Gastroesophageal sphincter (tissue), 4 donors: ENCODE measurements around the gene KLHL29. TPM values are rescaled to one million over a fixed set of nuclear protein-coding genes. Genes with fewer than 3 reads are reported as not detected.
A peak's percentile ranks its signal among the peaks of the same experiment; 100 is the strongest.

Experiments
- ATAC-seq: fragments of 150-250 bp; one replicate; pipeline ENCODE4 v1.9.1; 2016; ENCODE audit warnings: mild to moderate bottlenecking, moderate library complexity
- H3K27ac ChIP-seq, 4 donors: fragments of 200-600 bp; sonication (generic) in 3 of 4; 1 replicate in 3 of 4; 2 replicates in 1 of 4; pipeline ENCODE4 v1.5.1; 2016 to 2019
- H3K27me3 ChIP-seq: fragments of 200-600 bp; sonication (generic); one replicate; pipeline ENCODE4 v1.5.1; 2019
- H3K36me3 ChIP-seq, 2 donors: fragments of 200-600 bp; sonication (generic); one replicate each; pipeline ENCODE4 v1.5.1; 2019; ENCODE audit warnings: control low read depth in 1 of 2
- H3K4me1 ChIP-seq, 3 donors: fragments of 200-600 bp; sonication (generic); 1 replicate in 2 of 3; 2 replicates in 1 of 3; pipeline ENCODE4 v1.5.1; 2016 to 2019; ENCODE audit warnings: control low read depth in 2 of 3
- H3K4me3 ChIP-seq, 2 donors: fragments of 200-600 bp; sonication (generic); one replicate each; pipeline ENCODE4 v1.5.1; 2019; ENCODE audit warnings: mild to moderate bottlenecking in 1 of 2, moderate library complexity in 1 of 2
- H3K9me3 ChIP-seq, 3 donors: fragments of 200-600 bp; sonication (generic); one replicate each; pipeline ENCODE4 v1.5.1; 2017 to 2019; ENCODE audit warnings: control low read depth in 2 of 3
- EP300 ChIP-seq: sonication (generic); formaldehyde crosslinking; IDR thresholded peaks from one replicate; pipeline ENCODE4 v1.6.1; 2017; ENCODE audit warnings: antibody characterized with exemption, mild to moderate bottlenecking
- POLR2A ChIP-seq, 2 donors: fragments of 450-650 bp; IDR thresholded peaks; one replicate each; pipeline ENCODE4 v1.6.1; 2017; ENCODE audit warnings: antibody characterized with exemption in 2 of 2, mild to moderate bottlenecking in 2 of 2, moderate library complexity in 1 of 2
- POLR2AphosphoS5 ChIP-seq: sonication (generic); formaldehyde crosslinking; IDR thresholded peaks from one replicate; pipeline ENCODE4 v1.6.1; 2017; ENCODE audit warnings: antibody characterized with exemption
- WGBS, 2 donors: methylation state at CpG; one replicate each; pipeline ENCODE4 v1.1.5; 2018; ENCODE audit warnings: low coverage in 1 of 2; 5-methylcytosine and 5-hydroxymethylcytosine counted together
- total RNA-seq, 4 donors: library from RNA; depleted of rRNA; stranded (reverse); fragments of >200 nt; gene quantifications; one replicate each; pipeline ENCODE4 v1.1.0, GENCODE V29; 2016
- TF ChIP-seq, protein P1 (sequence below), 4 experiments: fragments of 200-600 bp in 2 of 4; fragments of 450-650 bp in 2 of 4; sonication (generic) in 1 of 4; IDR thresholded peaks; one replicate each; pipeline ENCODE4 v1.5.1; 2017 to 2019; ENCODE audit warnings: antibody characterized with exemption in 4 of 4, mild to moderate bottlenecking in 2 of 4, moderate library complexity in 2 of 4

The KLHL29 gene
- total RNA-seq, 4 donors from 2014 or later: 15.2 to 31.5 (median 24.2) TPM

DNA sequence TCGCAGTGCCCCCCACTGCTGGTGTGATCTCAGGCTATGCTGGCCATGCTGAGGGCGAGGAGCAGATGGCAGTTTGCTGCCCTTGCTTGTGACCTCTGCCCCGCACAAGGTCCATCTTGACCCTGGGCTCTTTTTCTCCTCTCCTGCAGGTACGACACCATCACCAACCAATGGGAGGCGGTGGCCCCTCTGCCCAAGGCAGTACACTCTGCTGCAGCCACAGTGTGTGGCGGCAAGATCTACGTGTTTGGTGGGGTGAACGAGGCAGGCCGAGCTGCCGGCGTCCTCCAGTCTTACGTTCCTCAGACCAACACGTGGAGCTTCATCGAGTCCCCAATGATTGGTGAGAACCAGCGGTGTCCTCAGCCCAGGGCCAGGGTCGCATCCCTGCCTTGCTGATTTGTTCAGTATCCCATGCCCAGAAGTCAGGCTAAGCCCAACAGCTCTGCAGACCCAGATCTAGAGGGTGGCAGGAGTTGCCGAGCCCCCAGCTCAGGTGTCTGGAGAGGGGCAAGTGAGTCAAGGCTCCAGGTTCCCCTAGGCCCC, 318.1 kb downstream of the KLHL29 start:
- H3K27ac ChIP-seq: no peak overlapping the region
- peaks cover 0 to 37% (median 7%) of the 10 kb centered on the region in 3 donors for H3K4me1 ChIP-seq
- H3K4me3 ChIP-seq: no peak overlapping the region
- no peak for TF ChIP-seq POLR2AphosphoS5
- TF ChIP-seq POLR2A (IDR thresholded peaks at IDR 0.05): no peak
- TF ChIP-seq EP300: no peak
- TF ChIP-seq, protein P1, sequence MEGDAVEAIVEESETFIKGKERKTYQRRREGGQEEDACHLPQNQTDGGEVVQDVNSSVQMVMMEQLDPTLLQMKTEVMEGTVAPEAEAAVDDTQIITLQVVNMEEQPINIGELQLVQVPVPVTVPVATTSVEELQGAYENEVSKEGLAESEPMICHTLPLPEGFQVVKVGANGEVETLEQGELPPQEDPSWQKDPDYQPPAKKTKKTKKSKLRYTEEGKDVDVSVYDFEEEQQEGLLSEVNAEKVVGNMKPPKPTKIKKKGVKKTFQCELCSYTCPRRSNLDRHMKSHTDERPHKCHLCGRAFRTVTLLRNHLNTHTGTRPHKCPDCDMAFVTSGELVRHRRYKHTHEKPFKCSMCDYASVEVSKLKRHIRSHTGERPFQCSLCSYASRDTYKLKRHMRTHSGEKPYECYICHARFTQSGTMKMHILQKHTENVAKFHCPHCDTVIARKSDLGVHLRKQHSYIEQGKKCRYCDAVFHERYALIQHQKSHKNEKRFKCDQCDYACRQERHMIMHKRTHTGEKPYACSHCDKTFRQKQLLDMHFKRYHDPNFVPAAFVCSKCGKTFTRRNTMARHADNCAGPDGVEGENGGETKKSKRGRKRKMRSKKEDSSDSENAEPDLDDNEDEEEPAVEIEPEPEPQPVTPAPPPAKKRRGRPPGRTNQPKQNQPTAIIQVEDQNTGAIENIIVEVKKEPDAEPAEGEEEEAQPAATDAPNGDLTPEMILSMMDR (IDR thresholded peaks at IDR 0.05): no peak
- H3K27me3 ChIP-seq: no peaks in the 10 kb centered on the region
- ATAC-seq: no peak
- H3K9me3 ChIP-seq: peaks cover 0 to 5% (median 0%) of the 10 kb centered on the region in 3 donors
- peaks cover 0 to 87% of the 10 kb centered on the region in 2 donors for H3K36me3 ChIP-seq
- 100% methylated on average over 4 to 6 of the region's 17 CpGs for WGBS, 2 donors

DNA sequence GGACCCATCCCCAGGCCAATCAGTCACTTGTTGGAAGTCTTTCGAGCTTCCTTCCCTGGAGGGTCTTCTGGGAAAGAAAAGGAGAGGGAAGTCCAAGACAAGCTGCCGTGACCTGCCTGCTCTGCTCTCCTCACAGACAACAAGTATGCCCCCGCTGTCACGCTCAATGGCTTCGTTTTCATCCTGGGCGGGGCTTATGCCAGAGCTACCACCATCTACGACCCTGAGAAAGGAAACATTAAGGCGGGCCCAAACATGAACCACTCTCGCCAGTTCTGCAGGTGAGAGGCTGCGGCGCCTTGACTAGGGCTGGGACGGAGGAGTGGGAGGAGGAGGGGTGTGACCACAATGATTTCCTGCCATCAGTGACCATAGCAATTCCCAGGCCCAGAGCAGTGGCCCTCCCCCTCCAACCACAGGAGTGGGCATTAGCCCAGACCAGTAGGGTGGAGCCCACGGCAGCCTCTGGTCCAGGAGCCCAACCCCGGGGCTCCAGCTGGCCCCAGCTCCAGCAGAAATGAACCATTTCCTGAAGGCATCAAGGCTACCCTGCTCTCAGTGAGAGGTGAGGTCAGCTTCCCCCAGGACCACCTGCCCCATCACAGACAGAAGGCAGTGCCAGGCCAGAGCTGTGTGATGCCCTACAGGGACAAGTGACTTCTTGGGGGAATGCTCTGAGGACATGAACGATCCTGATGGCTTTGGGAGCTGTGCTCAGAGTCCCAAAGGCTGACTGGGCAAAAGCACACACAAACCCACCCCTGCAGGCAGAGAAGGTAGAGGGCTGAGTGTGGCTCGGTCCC, 318.8 kb downstream of the KLHL29 start:
- Histone ChIP-seq H3K27ac (no peak overlapping the region), H3K4me3 (no peak overlapping the region), H3K36me3 (peaks cover 0 to 92% of the 10 kb centered on the region in 2 donors), H3K27me3 (no peaks in the 10 kb centered on the region), H3K9me3 (peaks cover 0 to 5% (median 0%) of the 10 kb centered on the region in 3 donors), H3K4me1 (peaks cover 0 to 30% (median 5%) of the 10 kb centered on the region in 3 donors)
- 80% methylated on average over 1 of the region's 16 CpGs; no CpG with 5 or more reads in 1 of the 2 donors for WGBS, 2 donors
- TF ChIP-seq POLR2A (IDR thresholded peaks at IDR 0.05): no peak
- TF ChIP-seq, protein P1 (IDR thresholded peaks at IDR 0.05): no peak
- TF ChIP-seq EP300: no peak
- TF ChIP-seq POLR2AphosphoS5: no peak
- ATAC-seq: no peak

DNA sequence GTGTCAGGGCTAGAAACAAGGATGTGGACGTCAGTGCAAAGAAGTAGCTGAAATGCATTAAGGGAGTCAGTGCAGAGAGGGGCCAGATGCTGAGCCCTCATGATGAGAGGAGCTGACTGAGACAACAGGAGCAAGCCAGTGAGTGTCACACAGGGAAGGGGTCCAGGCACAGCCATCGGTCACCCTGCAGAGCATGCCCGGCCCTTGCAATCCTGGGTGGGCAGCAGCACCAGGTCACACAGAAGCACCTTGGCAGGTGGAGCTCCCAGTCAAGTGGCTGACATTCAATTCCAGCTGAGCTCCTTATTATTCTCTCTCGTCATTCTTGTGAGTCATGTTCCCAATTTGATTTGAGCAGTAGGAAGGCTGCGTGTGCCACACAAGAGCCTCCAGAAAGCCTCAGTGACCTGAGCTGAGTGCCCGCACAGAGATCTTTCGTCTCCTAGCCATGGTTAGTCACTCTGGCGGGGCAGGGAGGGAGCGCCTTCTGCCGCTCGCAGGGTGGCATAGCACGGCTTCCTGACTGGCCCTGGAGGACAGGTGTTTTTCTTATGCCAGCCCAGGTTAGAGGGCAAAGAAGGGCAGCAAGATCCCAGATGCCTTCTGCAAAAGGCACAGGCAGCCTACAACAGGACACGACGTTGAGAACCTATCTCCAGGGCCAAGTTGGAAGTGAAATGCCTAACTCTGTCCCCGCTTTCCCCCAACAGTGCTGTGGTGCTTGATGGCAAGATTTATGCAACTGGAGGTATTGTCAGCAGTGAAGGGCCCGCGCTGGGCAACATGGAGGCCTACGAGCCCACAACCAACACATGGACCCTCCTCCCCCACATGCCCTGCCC, 321.0 kb downstream of the KLHL29 start:
- no peak for TF ChIP-seq POLR2A (IDR thresholded peaks at IDR 0.05)
- TF ChIP-seq, protein P1 (IDR thresholded peaks at IDR 0.05): no peak
- no peak for TF ChIP-seq POLR2AphosphoS5
- Histone ChIP-seq H3K27me3 (no peaks in the 10 kb centered on the region), H3K36me3 (peaks cover 0 to 81% of the 10 kb centered on the region in 2 donors), H3K4me3 (no peak overlapping the region), H3K27ac (peak overlapping the region in 3 of 4 donors; percentile 70 to 76 (median 75)), H3K9me3 (no peaks in the 10 kb centered on the region), H3K4me1 (peaks cover 0 to 22% (median 5%) of the 10 kb centered on the region in 3 donors)
- 72 to 94% methylated on average over 4 to 8 of the region's 18 CpGs for WGBS, 2 donors
- no peak for ATAC-seq

DNA sequence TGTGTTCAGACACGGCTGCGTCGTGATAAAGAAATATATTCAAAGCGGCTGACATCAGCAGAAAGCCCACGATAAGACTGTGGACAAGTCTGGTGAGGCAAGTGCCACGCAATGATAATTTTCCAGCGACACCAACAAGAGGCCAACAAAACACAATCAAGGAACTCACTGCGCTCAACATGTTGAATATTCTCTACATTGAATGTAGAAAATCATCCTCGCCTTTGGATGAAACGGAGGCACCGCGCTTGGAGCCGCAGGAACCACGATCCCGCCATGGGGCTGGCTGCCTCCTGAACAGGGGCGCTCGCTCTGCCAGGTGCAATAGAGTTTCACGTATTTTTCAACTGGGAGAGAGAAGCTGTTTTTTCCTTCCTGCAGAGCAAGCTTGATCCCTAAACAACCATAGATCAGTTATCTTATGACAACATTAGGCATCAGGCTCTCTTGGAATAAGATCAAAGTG, 321.7 kb downstream of the KLHL29 start:
- Histone ChIP-seq H3K27ac (peak overlapping the region in 3 of 4 donors; percentile 70 to 76 (median 75)), H3K4me3 (peak overlapping the region in 1 of 2 donors; percentile 8), H3K9me3 (no peaks in the 10 kb centered on the region), H3K4me1 (peaks cover 0 to 22% (median 5%) of the 10 kb centered on the region in 3 donors), H3K27me3 (no peaks in the 10 kb centered on the region), H3K36me3 (peaks cover 0 to 76% of the 10 kb centered on the region in 2 donors)
- WGBS, 2 donors: 91 to 97% methylated on average over 11 of the region's 18 CpGs
- no peak for TF ChIP-seq EP300
- TF ChIP-seq, protein P1 (IDR thresholded peaks at IDR 0.05): no peak
- TF ChIP-seq POLR2A (IDR thresholded peaks at IDR 0.05): no peak
- TF ChIP-seq POLR2AphosphoS5: no peak
- ATAC-seq: no peak
